HCT116 (cell line): Measurements from ENCODE around the gene SPCS3. TPM values are rescaled to one million over a fixed set of nuclear protein-coding genes. Genes with fewer than 3 reads are reported as not detected.

Experiments
- ATAC-seq: fragments of 200-7000 bp; cut with Tn5 transposase; 2 replicates; pipeline ENCODE4 v1.9.1; 2020; ENCODE audit warnings: mild to moderate bottlenecking, moderate library complexity
- BruUV-seq: library from RNA; stranded (reverse); fragments of 400-500 nt; replicated peaks from 2 replicates; lab custom pipeline; 2021; lab: Mats Ljungman, UMichigan
- CTCF ChIA-PET: fragments of 300-600 bp; sonication (Branson Sonifier 250); formaldehyde crosslinking; loops from one replicate; lab custom pipeline; 2021; ENCODE audit warnings: antibody characterized with exemption; lab: Charles Lee
- POLR2A ChIA-PET: fragments of 300-600, 350-600 bp; sonication (Branson Sonifier 250); formaldehyde crosslinking; loops from one replicate; lab custom pipeline; 2021; ENCODE audit warnings: antibody characterized with exemption; lab: Charles Lee
- RAD21 ChIA-PET, 2 experiments: fragments of 300-600 bp; sonication (Branson Sonifier 250); formaldehyde crosslinking; loops; one replicate each; lab custom pipeline; 2023; ENCODE audit warnings: low total read pairs in 2 of 2; ENCODE audit not compliant: uncharacterized antibody in 2 of 2, unreplicated experiment in 2 of 2, low non-redundant PET in 1 of 2; lab: Charles Lee
- DNase-seq: peaks from one replicate; pipeline ENCODE4 v3.0.0-alpha.2; 2010; ENCODE audit warnings: low read depth, low spot score
- H2AFZ ChIP-seq: fragments of 200-600 bp; shearing (Covaris generic), sonication (generic); 2 replicates; pipeline ENCODE4 v1.6.1; 2017; ENCODE audit warnings: low read depth, mixed run types, mixed read lengths, antibody characterized with exemption, low read length; ENCODE audit not compliant: poor library complexity, severe bottlenecking
- H3K27ac ChIP-seq: 2 replicates; pipeline ENCODE4 v1.5.1; 2012; ENCODE audit warnings: low read depth, low read length
- H3K27me3 ChIP-seq: fragments of 200-600 bp; sonication (generic); 2 replicates; pipeline ENCODE4 v1.6.1; 2016; ENCODE audit warnings: mixed run types, low read length, mixed read lengths; ENCODE audit not compliant: insufficient read depth
- H3K36me3 ChIP-seq, 2 experiments: fragments of 200-500 bp in 1 of 2; fragments of 200-600 bp in 1 of 2; sonication (Bioruptor generic) in 1 of 2; sonication (generic) in 1 of 2; 2 replicates each; pipeline versions ENCODE4 v1.5.1 to v1.6.1; 2014 to 2016; ENCODE audit warnings: low read length in 2 of 2, inconsistent platforms in 1 of 2, mixed read lengths in 1 of 2, mixed run types in 1 of 2; ENCODE audit not compliant: insufficient read depth in 2 of 2, control insufficient read depth in 1 of 2
- H3K4me1 ChIP-seq, 2 experiments: fragments of 200-600 bp in 1 of 2; sonication (generic) in 1 of 2; 2 replicates each; pipeline versions ENCODE4 v1.5.1 to v1.6.1; 2012 to 2017; ENCODE audit warnings: low read length in 2 of 2, inconsistent platforms in 1 of 2, mild to moderate bottlenecking in 1 of 2, mixed read lengths in 1 of 2, mixed run types in 1 of 2, moderate library complexity in 1 of 2; ENCODE audit not compliant: insufficient read depth in 2 of 2, control insufficient read depth in 1 of 2
- H3K4me2 ChIP-seq: fragments of 200-600 bp; sonication (generic); 2 replicates; pipeline ENCODE4 v1.6.1; 2017; ENCODE audit warnings: mixed run types, low read length, mixed read lengths
- H3K4me3 ChIP-seq, 2 experiments: fragments of 200-600 bp in 1 of 2; sonication (generic) in 1 of 2; replicated peaks in 1 of 2; 2 replicates each; pipeline ENCODE4 v1.5.1; 2011 to 2016; ENCODE audit warnings: low read length in 2 of 2, control low read depth in 1 of 2, low read depth in 1 of 2, mild to moderate bottlenecking in 1 of 2, mixed read lengths in 1 of 2, mixed run types in 1 of 2
- H3K79me2 ChIP-seq: fragments of 200-600 bp; sonication (generic); 2 replicates; pipeline ENCODE4 v1.6.1; 2017; ENCODE audit warnings: mild to moderate bottlenecking, mixed run types, low read length, moderate library complexity, mixed read lengths; ENCODE audit not compliant: insufficient read depth
- H3K9ac ChIP-seq: fragments of 200-600 bp; sonication (generic); 2 replicates; pipeline ENCODE4 v1.6.1; 2016; ENCODE audit warnings: low read length, mixed read lengths
- H3K9me2 ChIP-seq: fragments of 200-600 bp; sonication (generic), shearing (Covaris generic); 2 replicates; pipeline ENCODE4 v1.6.1; 2017; ENCODE audit warnings: mixed run types, mild to moderate bottlenecking, moderate library complexity; ENCODE audit not compliant: insufficient read depth
- H3K9me3 ChIP-seq, 2 experiments: fragments of 200-500 bp in 1 of 2; fragments of 200-600 bp in 1 of 2; sonication (Bioruptor generic) in 1 of 2; sonication (generic) in 1 of 2; 2 replicates each; pipeline ENCODE4 v1.6.1; 2014 to 2017; ENCODE audit warnings: low read length in 2 of 2, mixed read lengths in 2 of 2, inconsistent platforms in 1 of 2, low read depth in 1 of 2, mild to moderate bottlenecking in 1 of 2, mixed run types in 1 of 2, moderate library complexity in 1 of 2; ENCODE audit not compliant: control insufficient read depth in 1 of 2, insufficient read depth in 1 of 2
- H4K20me1 ChIP-seq: fragments of 200-600 bp; sonication (generic), shearing (Covaris generic); 2 replicates; pipeline ENCODE4 v1.6.1; 2017; ENCODE audit warnings: mixed run types, mild to moderate bottlenecking, moderate library complexity; ENCODE audit not compliant: insufficient read depth
- CBX3 ChIP-seq: IDR thresholded peaks from 2 replicates; pipeline ENCODE4 v1.6.1; 2012; ENCODE audit warnings: low read depth
- CEBPB ChIP-seq: IDR thresholded peaks from 2 replicates; pipeline ENCODE4 v1.6.1; 2012; ENCODE audit warnings: low read depth
- ELF1 ChIP-seq: IDR thresholded peaks from 2 replicates; pipeline ENCODE4 v1.6.1; 2012; ENCODE audit warnings: low read depth, borderline replicate concordance
- JUND ChIP-seq: IDR thresholded peaks from 2 replicates; pipeline ENCODE4 v1.6.1; 2012
- RAD21 ChIP-seq: IDR thresholded peaks from 2 replicates; pipeline ENCODE4 v1.6.1; 2012; ENCODE audit warnings: low read depth, mild to moderate bottlenecking
- YY1 ChIP-seq: IDR thresholded peaks from 2 replicates; pipeline ENCODE4 v1.6.1; 2011; ENCODE audit warnings: low read length, low read depth, moderate library complexity, mild to moderate bottlenecking; ENCODE audit not compliant: insufficient replicate concordance; ENCODE audit errors: extremely low read depth
- ZBTB33 ChIP-seq: IDR thresholded peaks from 2 replicates; pipeline ENCODE4 v1.6.1; 2011; ENCODE audit warnings: mild to moderate bottlenecking, low read length, moderate library complexity; ENCODE audit not compliant: insufficient replicate concordance; ENCODE audit errors: extremely low read depth
- ZFX ChIP-seq: fragments of 450-650 bp; IDR thresholded peaks from 2 replicates; pipeline ENCODE4 v1.6.1; 2017
- ZNF274 ChIP-seq: fragments of 200-500 bp; sonication (Bioruptor generic); IDR thresholded peaks from 2 replicates; pipeline ENCODE4 v1.6.1; 2014; ENCODE audit warnings: mild to moderate bottlenecking, low read depth, low read length, inconsistent platforms
- intact Hi-C: fragments of 100-400 bp; cut with micrococcal nuclease; formaldehyde crosslinking; loops from 2 replicates; pipeline ENCODE4 v1.10.0; 2022
- total RNA-seq: library from RNA; stranded (reverse); gene quantifications from one replicate; pipeline ENCODE4 v1.2.1, GENCODE V29; 2021; ENCODE audit not compliant: unreplicated experiment
- TF ChIP-seq, protein P1 (sequence below): IDR thresholded peaks from 2 replicates; pipeline ENCODE4 v1.6.1; 2012

SPCS3 gene
- total RNA-seq, 1 experiment from 2014 or later, result 135 TPM

- H3K27ac ChIP-seq, result no peak overlapping the region
- no peaks in the 10 kb centered on the region for H3K9me3 ChIP-seq
- DNase-seq, result no peak
- H2AFZ ChIP-seq, result no peak overlapping the region
- no peaks in the 10 kb centered on the region for H3K79me2 ChIP-seq
- H3K9me2 ChIP-seq, result no peaks in the 10 kb centered on the region; the same call in 1 of the 2 replicates
- no peak for TF ChIP-seq ELF1
- no peak for TF ChIP-seq ZFX
- TF ChIP-seq CEBPB, result no peak
- TF ChIP-seq RAD21, result no peak
- TF ChIP-seq YY1, result no peak
- no peak for TF ChIP-seq JUND
- no peak for TF ChIP-seq CBX3
- no peak for TF ChIP-seq ZBTB33
- no peak for TF ChIP-seq ZNF274
- TF ChIP-seq, protein P1, sequence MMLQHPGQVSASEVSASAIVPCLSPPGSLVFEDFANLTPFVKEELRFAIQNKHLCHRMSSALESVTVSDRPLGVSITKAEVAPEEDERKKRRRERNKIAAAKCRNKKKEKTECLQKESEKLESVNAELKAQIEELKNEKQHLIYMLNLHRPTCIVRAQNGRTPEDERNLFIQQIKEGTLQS, result no peak
- TF ChIP-seq, all 23 proteins: peak for 0
- BruUV-seq, result no TSS peak
- no peak for ATAC-seq
- no peak overlapping the region for H3K9ac ChIP-seq
- ChIA-PET RAD21 (no interaction called here), CTCF (no interaction called here), POLR2A (no interaction called here)
- no peaks in the 10 kb centered on the region for H3K27me3 ChIP-seq
- H4K20me1 ChIP-seq, result no peaks in the 10 kb centered on the region
- H3K4me1 ChIP-seq, result peaks cover 2 to 22% of the 10 kb centered on the region in 2 experiments; a peak in 3 of 4 replicates
- H3K36me3 ChIP-seq, result no peaks in the 10 kb centered on the region
- H3K4me2 ChIP-seq, result no peak overlapping the region
- no peak overlapping the region for H3K4me3 ChIP-seq
- intact Hi-C loops, result no loop called here
These were observed 19.7 kb upstream of the SPCS3 start for GRCh38 chr4:176300036-176300435.
